Urothelium cell line (cell line): Measurements from ENCODE around the gene ANAPC15.

Source experiments
- DNase-seq: peaks from one replicate; pipeline ENCODE4 v3.0.0; 2011; ENCODE audit warnings: low spot score, mixed read lengths
- FAIRE-seq: peaks from 2 replicates; lab custom pipeline; 2011; peaks lifted over from hg19 to GRCh38; lab: Jason Lieb, UNC

The ANAPC15 gene

DNA sequence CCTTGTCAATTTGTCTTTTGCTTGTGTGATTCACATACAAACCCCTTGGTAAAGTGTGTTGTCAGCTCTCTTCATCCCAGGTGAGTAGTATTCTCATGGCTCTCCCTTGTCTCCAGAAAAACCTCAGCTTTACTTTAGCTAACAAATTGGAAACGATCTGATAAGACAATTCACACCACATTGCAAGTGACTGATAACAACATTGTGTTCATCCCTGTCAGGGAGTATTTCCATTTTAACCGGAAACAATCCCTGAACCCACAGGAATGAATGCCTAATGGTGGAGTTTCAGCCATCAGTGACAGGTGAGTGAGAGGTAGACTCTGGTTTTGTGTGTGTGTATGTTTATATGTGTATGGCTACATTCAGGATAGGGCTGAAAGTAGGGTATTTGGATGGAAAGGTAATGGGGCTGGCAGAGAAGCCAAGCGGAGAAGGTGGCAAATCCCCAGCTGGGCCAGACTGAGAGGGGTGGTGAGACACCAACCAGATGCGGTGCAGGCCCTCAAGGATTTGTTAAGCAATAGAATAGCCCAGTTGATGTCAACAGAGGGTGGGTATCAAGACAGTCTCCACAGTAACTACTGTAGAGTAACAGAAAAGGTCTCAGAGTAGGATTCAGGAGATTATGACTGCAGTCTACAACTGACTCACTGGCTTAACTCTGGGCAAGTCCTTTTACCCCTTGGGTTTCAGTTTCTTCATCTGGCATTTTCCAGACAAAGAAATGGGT, 24.3 kb downstream of the ANAPC15 start:
- DNase-seq (no peak), FAIRE-seq (no peak)

- no peak for FAIRE-seq
- no peak for DNase-seq
Measured at GRCh38 chr11:72085621-72086351, 26.7 kb downstream of the ANAPC15 start.

DNA sequence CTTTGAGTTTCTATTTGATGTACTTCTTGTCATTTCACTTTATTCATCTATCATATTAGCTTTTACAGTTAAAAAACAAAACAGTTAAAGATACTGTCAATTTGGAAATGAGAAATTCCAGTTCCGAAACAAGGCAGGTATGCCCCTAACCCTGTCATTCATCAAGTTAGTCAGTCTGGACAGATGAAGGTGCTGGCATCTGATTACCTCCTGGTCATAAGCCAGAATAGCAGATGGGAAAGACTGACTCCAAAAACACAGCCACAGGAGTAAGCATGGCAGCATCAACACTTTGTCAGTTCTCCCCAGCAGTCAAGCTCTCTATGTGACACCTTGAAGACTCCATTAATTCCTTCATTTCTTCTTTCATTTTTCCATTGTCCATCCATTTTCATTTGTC, 27.5 kb downstream of the ANAPC15 start:
- FAIRE-seq: no peak
- DNase-seq: no peak

GRCh38 chr11:72084076-72084475, 28.4 kb downstream of the ANAPC15 start:
- FAIRE-seq (no peak), DNase-seq (no peak)

DNA sequence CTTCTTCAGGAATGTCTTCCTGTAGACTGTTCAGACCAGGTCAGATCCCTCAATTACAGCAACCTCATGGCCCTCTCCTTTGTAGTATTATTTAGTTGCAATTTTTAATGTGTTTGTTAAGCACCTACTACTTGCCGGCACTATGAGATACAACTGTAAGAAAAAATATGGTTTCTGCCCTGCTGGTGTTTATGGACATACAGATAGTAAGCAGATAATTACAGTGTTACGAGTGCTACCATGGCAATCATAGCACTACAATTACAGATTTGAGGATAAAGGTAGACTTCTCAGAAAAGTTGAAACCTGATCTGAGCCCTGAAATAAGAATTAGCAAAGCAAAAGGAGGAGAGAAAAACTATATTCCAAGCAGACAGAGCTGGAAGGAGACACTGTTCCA, 29.1 kb downstream of the ANAPC15 start:
- no peak for DNase-seq
- no peak for FAIRE-seq

DNA sequence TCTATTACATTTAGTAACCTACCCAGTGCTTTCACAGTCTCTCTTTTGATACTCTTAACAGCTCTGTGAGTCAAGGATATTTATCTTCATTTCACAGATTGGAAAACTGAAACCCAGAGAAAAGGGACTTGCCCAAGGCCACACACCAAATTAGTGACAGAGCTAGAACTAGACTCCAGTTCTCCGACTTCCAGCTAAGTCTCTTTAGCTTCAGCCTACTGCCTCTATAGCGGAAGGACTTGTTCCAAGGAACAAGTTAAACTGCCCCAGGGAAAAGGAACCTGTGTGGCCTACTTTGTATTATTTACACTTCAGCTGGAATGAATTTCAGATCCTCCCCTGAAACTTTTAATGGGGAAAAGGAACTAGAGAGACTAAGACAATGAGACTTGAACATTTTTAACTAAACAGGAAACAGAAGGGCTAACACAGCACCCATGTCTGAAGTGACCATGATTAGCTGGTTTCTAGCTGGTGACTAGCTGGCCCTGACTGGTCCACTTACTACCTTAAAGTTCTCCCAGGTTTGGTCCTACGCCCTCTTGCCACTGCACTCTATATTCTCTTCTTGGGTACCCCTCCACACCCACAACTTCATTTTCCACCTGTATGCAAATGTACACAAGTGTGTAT, 30.6 kb downstream of the ANAPC15 start:
- no peak for FAIRE-seq
- no peak for DNase-seq

- no peak for FAIRE-seq
- DNase-seq: no peak
Measured at GRCh38 chr11:72081184-72081644, 31.3 kb downstream of the ANAPC15 start.

DNA sequence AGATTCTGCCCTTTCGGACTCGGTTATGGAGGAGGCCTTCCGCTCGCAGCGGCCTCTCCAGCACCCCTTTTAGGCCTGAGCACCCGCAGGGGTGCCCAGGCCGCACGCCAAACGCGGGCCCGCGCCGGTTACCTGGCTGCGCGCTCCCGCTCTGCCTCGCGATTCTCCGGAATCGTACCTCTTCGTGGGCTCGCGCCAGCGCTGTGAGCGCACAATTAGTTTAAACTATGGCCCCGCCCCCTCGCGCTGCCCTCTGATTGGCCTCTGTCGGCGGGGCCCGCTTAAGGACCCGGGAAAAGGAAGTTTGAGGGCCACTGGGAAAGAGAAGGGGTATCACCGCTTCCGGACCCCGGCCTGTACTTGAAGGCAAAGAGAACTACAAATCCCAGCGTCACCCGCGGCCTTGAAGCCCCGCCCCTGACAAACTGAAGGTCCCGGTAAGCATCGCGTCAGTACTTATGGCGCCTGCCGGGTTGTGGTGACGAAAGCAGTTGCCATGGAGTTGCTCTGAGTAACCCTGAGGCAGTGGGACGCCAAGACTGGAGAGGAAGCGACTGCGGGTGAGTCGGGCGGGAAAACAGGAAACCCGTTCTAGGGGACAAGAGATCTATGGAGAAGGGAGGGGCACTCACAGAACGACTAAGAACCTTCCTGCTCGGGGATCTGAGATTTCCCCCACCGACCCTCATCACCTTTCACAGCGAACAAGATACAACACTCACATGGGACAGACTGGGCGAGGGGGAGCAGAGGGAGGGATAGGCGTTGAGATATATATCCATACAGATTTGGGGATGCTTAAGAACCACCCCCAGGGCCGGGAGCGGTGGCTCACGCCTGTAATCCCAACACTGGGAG, 31.9 kb downstream of the ANAPC15 start, which contains the start of the genes LRRC51 and NUMA1:
TSS of gene LRRC51 (plus strand) at position 525 of the 858 bp plus-strand sequence. CDS start 8,234 bp downstream, outside the sequence.
TSS of gene NUMA1 (minus strand) at position 217 of the 858 bp plus-strand sequence. CDS start 44,599 bp downstream, outside the sequence.
- DNase-seq: peak; percentile 95
- no peak for FAIRE-seq

DNA sequence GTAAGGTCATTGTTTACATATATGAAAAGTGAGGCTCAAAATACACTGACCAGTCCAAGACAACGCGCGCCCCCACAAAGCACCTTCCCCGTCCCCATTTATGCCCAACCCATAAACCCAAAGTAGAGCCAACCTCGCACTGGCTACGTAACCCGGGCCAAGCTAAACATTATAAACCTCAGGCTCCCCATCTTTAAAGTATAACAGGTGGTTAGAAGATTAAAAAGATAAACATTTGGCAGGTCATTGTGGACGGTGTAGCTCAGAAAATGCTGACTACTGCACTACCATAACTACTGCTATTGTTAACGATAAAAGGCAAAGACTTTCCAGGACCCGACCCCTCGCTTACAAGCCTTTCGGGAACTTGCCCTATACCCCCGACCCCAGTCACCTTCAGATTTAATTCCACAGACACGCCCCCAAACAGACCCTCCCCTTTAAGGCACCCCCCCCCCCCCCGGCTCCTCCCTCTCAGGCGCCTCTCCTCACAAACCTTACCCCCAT, 32.6 kb downstream of the ANAPC15 start:
- DNase-seq (no peak), FAIRE-seq (no peak)

DNA sequence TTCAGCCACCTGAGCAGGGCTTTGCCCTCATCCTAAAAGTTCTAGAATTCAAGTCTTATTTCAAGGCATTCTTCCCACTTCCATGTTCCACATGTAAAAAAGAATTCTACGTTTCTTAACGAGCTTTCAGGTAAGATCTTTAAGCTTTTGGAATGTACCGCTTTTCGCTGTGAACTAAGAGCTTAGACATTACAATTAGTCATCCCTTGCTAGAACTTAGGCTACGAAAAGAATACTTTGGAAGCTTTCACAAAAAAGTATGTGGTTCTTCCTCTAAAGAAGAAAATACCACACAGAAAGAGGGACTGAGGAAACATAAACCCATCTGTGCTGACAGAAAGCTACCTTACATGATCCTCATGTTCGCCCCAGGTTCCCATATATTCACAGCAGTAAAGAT, 34.0 kb downstream of the ANAPC15 start:
- FAIRE-seq (no peak), DNase-seq (no peak)

DNA sequence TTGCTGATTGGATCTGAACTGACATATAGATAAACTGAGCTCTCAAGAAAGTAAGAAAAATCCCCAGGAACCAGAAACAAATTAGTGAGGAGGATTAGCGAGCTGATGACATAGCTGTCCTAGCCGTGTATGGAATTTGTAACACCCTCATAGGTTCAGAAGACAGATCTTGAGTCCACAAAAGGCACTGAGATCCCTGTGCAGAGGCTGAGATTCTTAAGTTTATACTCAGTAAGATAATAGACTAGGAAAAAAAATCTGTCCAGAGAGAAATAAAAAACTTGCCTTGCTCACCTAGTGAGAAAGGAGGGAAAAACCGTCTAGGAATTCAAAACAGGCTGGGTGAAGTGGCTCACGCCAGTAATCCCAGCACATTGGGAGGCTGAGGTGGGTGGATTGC, 36.7 kb downstream of the ANAPC15 start:
- FAIRE-seq (no peak), DNase-seq (no peak)

DNA sequence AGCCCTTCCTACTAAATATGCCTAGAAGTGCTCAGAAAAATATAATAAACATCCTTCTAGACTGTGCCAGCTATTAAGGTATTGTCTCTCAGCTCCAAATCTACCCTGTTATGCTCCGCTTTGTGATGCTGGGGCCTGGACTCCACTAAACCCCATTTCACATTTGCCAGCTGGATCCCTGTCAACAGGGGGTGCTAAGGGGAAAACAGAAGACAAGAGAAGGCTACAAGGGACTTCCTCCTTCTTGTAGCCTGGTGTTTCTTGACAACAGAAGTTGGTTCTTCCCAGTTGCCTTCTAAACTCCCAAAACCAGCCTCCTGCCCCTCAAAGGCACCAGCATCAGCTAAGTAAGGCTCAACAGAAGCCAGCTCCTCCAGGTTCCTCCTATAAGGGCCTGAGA, 37.4 kb downstream of the ANAPC15 start:
- FAIRE-seq (no peak), DNase-seq (no peak)

- DNase-seq (peak; percentile 35), FAIRE-seq (no peak)
Measured at GRCh38 chr11:72072348-72072747, 40.1 kb downstream of the ANAPC15 start.

DNA sequence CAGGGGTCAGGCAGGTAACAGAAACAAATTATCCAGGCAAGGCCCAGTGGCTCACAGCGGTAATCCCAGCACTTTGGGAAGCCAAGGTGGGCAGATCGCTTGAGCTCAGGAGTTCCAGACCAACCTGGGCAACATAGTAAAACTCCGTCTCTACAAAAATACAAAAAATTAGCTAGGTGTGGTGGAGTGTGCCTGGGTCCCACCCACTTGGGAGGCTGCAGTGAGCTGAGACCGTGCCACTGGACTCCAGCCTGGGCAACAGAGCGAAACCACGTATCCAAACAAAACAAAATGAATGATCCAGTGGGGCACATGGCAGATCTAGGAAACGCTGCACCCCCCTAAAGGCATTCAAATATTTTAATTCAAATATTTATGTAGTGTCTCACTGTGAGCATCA, 42.0 kb downstream of the ANAPC15 start:
- no peak for DNase-seq
- no peak for FAIRE-seq

DNA sequence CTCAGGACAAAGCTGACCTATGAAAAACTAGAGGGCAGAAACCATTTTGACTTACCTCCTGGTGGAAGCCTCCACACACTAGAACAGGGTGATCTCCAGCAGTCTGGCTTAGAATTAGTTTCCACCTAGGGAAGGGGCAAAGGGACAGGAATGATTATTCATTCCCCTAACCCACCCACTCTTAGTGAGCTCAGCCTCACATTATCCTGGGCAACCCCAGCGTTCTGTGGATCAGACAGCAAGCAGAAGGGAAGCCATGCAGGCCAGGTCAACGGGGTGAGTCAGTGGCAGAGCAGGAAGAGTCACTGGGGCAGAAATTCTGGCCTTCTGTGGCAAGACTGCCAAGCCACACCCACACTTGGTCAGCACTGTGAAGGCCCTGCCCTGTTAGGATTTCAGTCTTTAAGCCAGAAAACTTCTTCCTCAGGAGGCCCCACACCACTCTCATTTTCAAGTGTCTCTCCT, 42.7 kb downstream of the ANAPC15 start:
- DNase-seq: peak; percentile 43
- FAIRE-seq: no peak

- DNase-seq (no peak), FAIRE-seq (no peak)
Measured at GRCh38 chr11:72069200-72069599, 43.3 kb downstream of the ANAPC15 start.

DNA sequence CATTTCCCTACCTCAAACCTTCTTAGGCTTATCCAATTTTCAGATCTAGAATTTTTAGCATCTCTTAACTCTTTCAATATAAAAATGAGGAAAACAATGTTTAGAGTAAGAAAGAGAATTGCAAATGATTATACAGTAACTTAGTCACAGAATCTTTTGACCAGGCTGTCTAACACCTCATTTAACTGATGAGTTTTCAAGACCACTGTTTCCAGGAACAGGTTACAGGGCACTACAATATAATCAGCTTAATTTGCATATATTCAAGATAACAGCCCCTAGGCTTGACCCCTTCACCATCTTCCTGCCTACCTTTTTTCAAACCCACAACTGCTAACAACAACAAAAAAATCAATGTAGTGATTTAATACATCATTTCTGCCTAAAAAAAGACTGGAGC, 44.8 kb downstream of the ANAPC15 start:
- FAIRE-seq (no peak), DNase-seq (no peak)

DNA sequence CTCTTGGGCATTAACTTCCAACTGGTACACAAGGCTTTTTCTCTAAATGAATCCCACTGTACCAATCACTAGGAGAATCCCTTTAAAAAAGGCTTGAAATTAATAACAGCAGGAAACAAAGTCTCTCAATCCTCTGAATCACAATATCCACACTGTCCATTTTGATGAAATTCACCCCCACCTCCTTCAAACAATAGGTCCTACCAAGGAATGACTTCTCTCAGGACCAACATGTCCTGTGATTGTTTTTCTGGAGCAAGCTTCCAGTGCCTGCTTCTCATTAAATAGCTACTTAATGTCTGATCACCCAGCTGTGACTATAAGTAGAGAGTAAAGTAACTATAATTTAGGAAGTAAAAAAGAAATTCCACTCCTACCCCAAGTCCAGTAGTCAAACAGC, 45.2 kb downstream of the ANAPC15 start:
- FAIRE-seq (no peak), DNase-seq (no peak)

- FAIRE-seq: no peak
- DNase-seq: no peak
Measured at GRCh38 chr11:72066855-72067254, 45.6 kb downstream of the ANAPC15 start.

GRCh38 chr11:72061739-72062396, 50.6 kb downstream of the ANAPC15 start:
- FAIRE-seq: no peak
- DNase-seq: no peak
